ENCODE data around the gene ZFR.
"Not testable (repeated sequence)": the region's sequence is repeated elsewhere in the genome, so short reads cannot be mapped to it uniquely, and the experiment has no call there.

The ZFR gene

GRCh38 chr5:32405507-32405906, 39.0 kb downstream of the ZFR start:
- DNase-seq, result no peak

- no peak for DNase-seq
Measured at GRCh38 chr5:32403760-32404159, 40.8 kb downstream of the ZFR start.

GRCh38 chr5:32400401-32400800, 44.1 kb downstream of the ZFR start:
- DNase-seq, result no peak

- DNase-seq, result not testable (repeated sequence)
Measured at GRCh38 chr5:32398754-32399153, 45.8 kb downstream of the ZFR start.

GRCh38 chr5:32394981-32395380, 49.6 kb downstream of the ZFR start:
- DNase-seq, result no peak

- DNase-seq, result no peak
Measured at GRCh38 chr5:32392039-32392438, 52.5 kb downstream of the ZFR start.

- no peak for DNase-seq
Measured at GRCh38 chr5:32390819-32391591, 53.5 kb downstream of the ZFR start.

- no peak for DNase-seq
Measured at GRCh38 chr5:32388432-32389129, 56.0 kb downstream of the ZFR start.

- no peak for DNase-seq
Measured at GRCh38 chr5:32387841-32388240, 56.7 kb downstream of the ZFR start.

- no peak for DNase-seq
Measured at GRCh38 chr5:32387211-32387610, 57.3 kb downstream of the ZFR start.

GRCh38 chr5:32384621-32385020, 59.9 kb downstream of the ZFR start:
- no peak for DNase-seq

GRCh38 chr5:32383586-32383985, 61.0 kb downstream of the ZFR start:
- no peak for DNase-seq

- no peak for DNase-seq
Measured at GRCh38 chr5:32383065-32383464, 61.5 kb downstream of the ZFR start.

GRCh38 chr5:32379421-32379820, 65.1 kb downstream of the ZFR start:
- DNase-seq, result no peak

- DNase-seq, result no peak
Measured at GRCh38 chr5:32378966-32379365, 65.6 kb downstream of the ZFR start.

GRCh38 chr5:32369542-32370155, 74.9 kb downstream of the ZFR start:
- no peak for DNase-seq

GRCh38 chr5:32369032-32369431, 75.5 kb downstream of the ZFR start:
- no peak for DNase-seq

GRCh38 chr5:32367271-32367670, 77.3 kb downstream of the ZFR start:
- DNase-seq, result not testable (repeated sequence)

- no peak for DNase-seq
Measured at GRCh38 chr5:32365623-32366022, 78.9 kb downstream of the ZFR start.

GRCh38 chr5:32363030-32363429, 81.5 kb downstream of the ZFR start:
- no peak for DNase-seq

- DNase-seq, result no peak
Measured at GRCh38 chr5:32362527-32362926, 82.0 kb downstream of the ZFR start.

GRCh38 chr5:32360906-32361305, 83.6 kb downstream of the ZFR start:
- DNase-seq, result no peak

- no peak for DNase-seq
Measured at GRCh38 chr5:32358611-32359010, 85.9 kb downstream of the ZFR start.

- DNase-seq, result no peak
Measured at GRCh38 chr5:32357658-32358057, 86.9 kb downstream of the ZFR start.

Data from stimulated activated CD4-positive, alpha-beta T cell treated with anti-CD3 and anti-CD28 coated beads, Interleukin-15, amount 100 ng/mL, for 24 hours (primary cell).